Measurements from ENCODE around the gene SDCBP2.
A peak's percentile ranks its signal among the peaks of the same experiment; 100 is the strongest.

Gene SDCBP2

DNA sequence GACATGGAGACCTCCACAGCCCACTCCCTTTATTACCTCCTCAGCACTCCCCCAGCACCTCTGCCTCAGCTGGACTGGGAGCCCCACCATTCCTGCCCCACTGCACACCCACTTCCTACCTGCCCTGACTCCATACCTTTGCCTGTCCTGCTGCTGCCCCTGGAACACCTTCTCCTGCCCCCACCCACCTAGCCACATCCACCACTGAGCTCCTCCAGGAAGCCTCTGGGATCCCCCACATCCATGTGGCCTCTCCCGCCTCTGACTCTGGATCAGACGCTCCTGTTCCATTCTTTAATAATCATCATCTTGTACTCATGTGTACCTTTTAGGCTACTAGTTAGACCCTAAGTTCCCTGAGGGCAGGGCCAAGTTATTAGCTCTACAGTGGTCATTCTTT lies 2.2 kb upstream of the SDCBP2 start:
- DNase-seq (ENCODE audit: low read depth in 2 of 2): no peak

DNA sequence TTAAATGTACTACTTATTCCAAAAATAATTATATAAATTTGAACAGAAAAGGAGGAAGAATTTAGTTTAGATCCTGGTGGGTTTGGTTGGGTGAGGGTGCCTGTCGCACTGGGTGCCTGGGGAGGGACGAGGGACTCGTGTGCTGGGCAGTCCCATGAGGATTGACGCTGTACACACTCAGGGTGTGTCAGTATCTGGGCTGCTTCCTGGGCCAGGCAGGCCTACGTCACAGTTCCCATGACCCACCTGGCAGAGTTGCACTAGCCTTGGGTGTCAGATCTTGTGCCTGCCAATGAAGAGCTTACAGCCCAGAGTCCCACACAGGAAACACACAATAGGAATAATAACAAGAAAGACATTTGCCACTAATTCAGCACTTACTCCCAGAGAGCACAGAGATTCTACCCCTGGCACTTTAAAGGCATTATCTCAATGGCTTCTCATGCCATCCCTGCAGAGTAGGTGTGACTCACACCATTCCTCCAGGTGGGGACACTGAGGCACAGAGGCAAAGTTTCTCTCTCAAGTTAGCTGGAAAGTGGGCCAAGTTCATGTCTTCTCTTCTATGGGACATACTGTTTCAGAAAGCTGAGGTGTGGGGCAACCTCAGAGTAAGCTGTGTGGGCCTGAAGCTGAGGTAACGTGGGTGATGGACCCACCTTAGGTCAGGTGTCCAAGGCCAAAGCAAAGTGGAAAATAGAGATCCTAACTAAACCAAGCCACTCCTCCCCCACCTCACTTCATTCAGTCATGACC lies 1.3 kb upstream of the SDCBP2 start:
- no peak for DNase-seq (ENCODE audit: low read depth in 2 of 2)

DNA sequence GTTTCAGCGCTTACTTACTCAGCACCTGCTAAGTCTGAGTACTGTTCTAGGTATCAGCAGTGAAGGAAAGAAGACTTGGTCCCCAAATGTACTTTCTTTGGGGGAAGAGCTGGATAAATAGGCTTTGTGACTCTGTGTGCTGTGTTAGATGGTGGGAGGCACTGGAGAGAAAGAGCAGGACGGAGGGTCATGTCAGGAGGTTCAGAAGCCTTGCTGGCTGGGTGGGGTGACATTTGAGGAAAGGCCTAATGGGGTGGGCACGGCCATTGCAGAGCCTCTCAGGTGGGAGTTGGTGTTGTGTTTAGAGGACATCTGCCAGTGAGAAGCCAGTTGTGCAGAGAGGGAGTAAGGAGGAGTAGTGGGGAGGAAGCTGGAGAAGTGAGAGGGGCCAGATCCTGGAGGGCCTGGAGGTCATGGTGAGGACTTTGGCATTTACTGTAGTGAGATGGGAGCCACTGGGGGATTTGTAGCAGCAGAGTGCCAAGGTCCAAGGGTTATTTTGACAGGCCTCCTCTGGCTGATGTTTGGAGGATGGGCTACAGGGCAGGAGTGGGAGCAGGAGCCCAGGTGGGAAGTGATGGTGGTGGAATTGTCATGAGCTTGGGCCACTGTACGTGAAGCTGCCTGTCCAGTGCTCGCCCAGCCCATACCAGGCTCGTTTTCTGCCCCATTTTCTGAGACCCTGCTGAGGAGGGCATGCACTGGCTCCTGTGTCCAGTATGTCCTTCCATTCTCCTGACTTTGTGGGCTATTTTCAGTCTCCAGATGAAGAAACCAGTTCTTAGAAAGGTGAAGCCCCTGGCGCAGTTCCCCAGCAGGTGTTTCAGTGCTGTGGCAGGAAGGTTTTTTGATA lies 886 bp downstream of the SDCBP2 start:
- DNase-seq (ENCODE audit: low read depth in 2 of 2): no peak

DNA sequence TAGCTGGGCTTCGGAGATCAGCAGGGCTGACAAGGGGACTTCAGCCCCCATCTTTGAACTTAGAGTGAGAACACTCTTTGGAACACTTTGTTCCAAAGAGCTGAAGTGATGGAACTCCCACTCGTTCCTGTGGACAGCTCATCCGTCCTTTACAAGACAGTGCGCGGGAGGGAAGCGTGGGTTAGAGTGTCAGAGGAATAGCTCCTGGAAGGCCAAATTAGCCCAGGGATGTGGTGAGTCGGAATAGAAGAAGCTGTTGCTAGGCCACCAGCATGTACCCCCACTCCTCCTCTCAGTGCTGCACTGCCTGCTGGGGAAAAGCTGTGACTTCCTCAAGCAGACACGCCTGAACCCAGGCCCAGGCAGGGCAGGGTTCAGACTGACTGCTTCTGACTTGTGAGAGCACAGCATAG lies 1.7 kb downstream of the SDCBP2 start:
- DNase-seq (ENCODE audit: low read depth in 2 of 2): no peak

DNA sequence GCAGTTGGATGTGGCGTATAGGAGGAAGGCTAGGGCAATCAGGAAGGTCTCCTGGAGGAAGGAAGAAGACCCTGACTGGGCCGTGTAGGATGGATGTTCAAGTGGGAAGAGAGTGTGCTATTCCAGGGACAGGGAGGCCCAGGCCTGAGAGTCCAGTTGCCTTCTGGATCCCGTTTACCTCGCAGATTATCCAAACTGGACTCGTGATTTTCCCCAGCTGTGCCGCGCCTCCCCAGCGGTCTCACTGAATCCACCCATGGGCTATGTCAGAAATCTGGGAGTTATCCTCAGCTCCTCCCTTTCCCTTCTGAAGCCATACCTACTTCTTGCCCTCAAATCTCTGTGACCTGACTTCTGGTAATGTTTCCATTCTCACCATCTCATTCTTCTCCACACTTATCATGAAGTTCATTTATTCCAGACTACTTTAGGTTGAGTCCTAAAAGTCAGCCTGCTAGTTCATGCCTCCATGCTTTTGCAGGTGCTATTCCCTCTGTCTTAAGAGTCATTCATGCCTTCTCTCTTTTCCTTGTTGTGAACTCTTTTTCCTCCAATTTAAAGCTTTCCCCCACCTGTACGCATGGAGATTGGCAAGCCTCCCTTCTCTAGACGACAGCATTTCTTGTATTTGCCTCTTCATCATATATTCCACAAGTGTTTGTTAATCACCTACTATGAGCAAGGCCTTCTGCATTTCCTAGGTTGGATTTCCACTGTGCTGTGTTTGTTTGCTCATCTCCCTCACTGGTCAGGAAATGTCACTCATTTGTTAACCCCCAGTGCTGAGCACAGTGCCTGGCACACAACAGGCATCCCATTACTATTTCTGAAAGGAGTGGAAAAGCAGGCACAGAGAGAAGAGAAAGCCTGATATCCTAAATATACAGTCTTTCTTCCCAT lies 2.7 kb downstream of the SDCBP2 start:
- no peak for DNase-seq (ENCODE audit: low read depth in 2 of 2)

DNA sequence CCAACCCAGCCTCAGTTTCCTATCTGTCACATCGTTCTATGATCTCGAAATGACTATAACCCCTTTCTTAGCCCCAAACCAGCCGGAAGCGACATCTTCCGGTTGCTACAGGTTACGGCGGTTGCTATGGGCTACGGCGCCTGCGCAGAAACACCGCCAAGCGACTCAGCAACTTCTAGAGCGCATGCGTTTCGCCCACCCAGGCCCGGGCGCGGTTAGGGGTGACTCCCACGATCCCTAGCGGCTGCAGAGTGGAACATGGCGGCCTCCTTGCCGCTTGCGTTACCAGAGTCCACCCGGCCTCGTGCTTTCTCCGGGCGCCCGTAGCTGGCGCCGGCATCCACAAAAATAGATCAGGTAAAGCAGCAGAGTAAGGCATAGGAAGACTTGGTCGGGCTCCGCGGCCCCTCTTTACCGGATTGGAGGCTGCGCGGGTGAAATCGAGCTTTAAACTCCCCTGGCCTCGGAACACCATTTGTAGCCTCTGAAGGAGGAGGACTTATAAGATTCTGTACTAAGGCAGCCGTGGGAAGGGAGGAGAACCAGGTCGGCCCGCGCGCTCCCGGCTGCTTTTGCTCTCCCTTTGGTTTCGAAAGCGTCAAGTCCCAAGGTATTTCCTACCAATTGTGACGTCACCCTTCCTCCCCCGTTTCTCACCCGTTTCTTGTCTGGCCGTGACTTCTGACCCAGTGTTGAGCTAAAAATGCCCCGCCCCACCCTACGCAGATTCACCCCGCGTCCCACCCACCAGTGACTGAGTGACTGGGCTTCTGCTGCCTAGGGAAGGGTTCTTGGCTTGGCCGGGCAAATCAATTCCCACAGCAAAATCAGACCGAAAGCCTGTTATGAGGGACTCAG lies 3.5 kb downstream of the SDCBP2 start:
- DNase-seq (ENCODE audit: low read depth in 2 of 2): peak; percentile 98 to 99

DNA sequence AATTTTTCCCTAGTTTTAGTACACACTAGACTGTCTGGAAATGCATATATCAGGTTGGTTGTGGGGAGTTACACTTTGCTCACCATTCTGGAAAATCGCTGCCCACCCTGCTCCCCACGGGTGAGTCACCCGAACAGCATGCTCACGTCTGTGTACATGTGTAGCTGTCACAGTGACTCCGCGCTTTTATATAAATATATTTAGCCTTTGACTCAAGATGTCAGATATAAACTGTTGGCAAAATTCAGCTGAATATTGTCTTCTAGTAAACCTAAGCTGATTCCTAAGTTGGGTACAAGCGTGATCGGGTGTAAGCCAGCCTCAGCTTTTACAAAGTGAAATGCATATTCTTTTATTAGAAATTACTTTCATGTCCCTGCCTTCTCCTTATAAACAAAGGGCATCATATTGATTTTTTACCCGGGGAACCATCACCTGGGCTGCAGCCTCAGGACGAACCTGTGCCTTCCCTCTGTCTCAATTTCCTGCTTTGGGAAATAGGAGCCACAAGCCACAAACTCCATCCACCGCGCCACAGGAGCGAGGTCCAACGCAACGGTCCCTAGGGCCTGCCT lies 4.3 kb downstream of the SDCBP2 start:
- peak in 1 of 2 donors; percentile 23 for DNase-seq (ENCODE audit: low read depth in 2 of 2)

DNA sequence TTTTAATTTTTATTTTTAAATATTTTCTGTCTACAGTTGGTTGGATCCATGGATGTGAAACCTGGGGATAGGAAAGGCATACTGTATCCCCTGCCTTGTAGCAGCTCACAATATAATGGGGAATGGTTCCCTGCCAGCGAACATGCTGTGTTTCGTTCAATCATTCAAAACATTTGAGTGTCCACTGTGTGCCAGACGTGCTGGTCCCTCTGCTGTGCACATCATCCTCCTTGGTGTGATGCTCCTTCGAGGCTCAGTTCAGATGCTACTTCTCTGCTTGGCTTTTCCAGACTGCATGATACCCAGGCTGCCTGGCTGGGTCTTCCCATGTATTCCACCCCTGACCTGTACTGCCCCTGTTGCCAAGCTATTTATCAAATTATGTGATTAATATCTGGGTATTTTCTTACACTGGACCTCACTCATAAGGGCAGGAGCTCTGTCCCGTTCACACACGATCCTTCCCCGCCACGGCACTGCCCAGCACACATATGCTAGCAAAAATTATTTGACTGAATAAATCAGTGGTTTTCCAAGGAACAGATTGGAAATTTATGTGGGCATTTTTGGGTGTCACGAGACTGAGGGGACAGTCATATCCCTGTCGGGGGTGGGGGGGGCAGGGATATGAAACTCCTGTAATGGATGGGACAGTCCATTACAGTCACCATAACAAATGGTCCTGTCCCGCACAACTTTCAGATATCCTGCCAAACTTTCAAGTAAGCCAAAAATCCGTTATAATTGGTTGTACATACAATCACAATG lies 4.9 kb downstream of the SDCBP2 start:
- no peak for DNase-seq (ENCODE audit: low read depth in 2 of 2)

DNA sequence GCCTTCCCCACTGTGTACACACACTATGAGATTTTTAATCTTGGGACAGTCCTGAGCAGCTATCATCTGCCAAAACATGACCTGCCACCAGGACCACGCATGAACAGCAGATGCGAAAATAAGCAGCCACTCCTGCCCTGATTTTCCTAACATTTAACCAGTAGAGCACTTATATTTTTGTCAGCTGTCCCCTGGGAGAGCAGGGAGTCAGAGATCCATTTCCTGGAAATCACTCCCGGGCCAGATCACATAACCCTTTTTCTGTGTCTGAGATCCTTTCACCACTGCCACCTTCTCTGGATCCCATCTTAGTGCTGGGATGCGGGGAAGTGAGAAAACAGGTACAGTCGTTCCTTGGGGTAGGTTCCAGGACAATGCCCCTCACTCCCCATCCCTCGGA lies 5.7 kb downstream of the SDCBP2 start:
- no peak for DNase-seq (ENCODE audit: low read depth in 2 of 2)

DNA sequence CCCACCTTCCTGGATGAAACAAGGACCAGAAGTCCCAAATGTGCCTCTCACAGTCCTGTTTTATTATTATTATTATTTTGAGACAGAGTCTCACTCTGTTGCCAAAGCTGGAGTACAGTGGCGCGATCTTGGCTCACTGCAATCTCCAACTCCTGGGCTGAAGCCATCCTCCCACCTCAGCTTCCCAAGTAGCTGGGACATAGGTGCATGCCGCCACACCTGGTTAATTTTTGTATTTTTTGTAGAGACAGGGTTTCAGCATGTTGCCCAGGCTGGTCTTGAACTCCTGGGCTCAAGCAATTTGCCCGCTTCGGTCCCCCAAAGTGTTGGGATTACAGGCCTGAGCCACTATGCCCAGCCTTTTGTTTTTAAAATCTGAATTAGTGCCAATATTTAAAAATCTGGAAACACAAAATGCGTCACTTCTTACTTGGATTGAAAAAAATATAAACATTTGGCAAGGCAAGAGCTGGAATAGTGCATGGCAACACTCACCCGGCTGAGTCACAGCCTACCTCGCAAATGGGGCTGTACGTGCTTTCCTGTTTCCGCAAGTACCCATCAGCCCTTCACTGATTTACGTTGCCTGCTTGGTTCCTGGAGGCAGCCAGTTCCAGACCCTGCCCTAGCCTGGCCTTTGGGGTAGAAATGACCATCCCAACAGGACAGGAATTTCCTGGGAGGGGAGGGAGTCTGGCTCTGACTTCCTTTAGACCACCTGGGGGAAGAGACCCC lies 6.3 kb downstream of the SDCBP2 start:
- no peak for DNase-seq (ENCODE audit: low read depth in 2 of 2)

DNA sequence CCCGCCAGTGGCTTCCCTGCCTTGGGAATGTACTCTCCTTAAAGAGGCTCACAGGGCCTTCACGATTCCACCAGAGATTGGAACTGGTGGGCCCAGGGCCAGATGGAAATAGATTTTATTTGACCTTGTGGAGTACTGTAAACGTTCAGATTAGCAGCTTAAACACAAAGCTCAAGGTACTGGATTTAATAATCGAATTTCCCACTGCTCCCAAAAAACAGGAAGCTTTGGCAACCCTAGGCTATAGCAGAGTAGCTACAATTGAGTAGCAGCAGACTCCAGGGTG lies 7.3 kb downstream of the SDCBP2 start:
- DNase-seq (ENCODE audit: low read depth in 2 of 2): no peak

DNA sequence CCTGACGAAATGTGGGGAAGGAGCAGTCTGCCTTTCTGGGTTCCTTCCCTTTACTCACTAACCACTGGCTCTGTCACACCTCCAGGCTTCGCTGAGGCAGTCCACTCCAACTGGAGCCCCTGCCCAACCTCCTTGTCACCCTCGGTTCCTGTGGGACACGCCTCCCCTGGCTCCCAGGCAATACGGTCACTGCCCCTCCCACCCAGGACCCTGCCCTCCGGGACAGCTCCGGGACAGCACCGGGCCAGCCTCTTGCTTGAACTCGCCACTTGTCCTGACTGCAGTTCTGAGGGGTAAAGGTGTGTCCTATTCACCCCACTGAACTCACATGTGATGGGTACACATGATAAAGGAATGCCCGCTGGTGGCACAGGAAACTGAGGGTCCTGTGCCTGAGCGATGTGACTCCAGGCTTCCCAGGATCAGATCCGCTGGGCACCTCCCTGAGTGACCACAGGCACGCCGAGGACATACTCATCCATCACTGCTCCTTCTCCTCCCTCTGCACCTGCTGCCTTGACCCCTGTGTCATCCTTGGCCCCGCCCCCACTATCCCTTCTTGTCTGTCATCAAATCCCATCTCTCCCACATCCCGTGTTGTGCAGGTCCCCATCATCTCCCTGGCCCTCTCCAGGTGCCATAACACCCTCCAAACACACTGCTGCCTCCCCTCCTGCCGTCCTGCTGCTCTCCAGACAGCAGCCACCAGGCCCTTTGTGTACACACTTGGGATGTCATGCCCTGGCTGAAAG lies 7.9 kb downstream of the SDCBP2 start:
- DNase-seq (ENCODE audit: low read depth in 2 of 2): no peak

DNA sequence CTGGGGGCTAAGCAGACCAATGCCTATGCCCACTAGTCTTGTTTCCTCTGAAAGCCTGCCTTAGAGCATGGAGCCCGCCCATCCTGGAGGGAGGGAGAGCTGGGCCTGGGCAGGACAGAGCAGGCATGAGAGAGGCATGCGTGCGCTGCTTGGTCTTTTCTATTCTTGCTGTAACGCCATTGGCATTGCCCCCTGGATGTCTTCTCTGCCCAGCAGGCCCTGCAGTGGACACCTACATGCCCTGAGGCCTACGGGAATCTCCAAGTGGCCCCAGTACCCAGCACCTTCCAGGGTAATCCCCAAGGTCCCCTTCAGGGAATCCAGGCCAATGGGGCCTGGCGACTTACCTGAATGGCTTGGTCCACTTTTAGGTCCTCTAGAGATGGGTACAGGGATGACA lies 8.9 kb downstream of the SDCBP2 start:
- no peak for DNase-seq (ENCODE audit: low read depth in 2 of 2)

DNA sequence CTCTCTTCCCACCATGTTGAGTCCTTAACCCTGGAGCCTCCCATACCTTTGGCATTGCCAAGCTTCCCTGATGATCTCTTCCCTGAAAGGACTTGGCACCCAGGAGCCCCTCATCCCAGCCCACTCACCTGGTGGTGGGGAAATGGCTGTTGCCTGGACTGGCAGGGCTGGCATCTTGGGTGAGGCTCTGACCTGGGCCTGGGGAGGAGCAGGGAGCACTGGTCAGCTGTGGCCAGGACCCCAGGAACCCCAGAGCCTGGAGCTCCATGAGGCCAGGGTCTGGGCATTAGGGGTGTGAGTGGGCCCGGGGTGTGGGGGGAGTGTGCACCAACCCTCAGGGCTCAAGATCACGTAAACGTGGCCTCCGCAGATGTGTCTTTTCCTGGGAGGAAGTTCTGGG lies 9.5 kb downstream of the SDCBP2 start:
- DNase-seq (ENCODE audit: low read depth in 2 of 2): no peak

DNA sequence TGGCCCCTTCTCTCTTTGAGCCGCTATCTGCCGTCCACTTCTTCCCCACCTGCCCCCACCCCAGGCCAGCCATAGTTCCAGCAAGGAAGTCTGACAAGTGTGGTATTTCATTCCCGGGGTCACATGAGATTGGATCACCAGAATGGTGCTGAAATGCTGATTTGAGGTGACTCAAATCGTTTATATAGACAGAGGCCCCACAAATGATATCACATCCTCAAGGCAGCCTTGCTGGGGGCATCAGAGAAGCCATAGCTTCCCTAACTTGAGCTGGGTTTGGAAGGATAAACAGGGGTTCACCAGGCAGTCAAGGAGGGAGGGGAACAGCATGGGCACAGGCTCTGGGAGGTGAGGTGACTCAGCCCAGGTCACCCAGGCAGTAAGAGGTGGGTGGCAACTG lies 9.9 kb downstream of the SDCBP2 start:
- DNase-seq (ENCODE audit: low read depth in 2 of 2): no peak

DNA sequence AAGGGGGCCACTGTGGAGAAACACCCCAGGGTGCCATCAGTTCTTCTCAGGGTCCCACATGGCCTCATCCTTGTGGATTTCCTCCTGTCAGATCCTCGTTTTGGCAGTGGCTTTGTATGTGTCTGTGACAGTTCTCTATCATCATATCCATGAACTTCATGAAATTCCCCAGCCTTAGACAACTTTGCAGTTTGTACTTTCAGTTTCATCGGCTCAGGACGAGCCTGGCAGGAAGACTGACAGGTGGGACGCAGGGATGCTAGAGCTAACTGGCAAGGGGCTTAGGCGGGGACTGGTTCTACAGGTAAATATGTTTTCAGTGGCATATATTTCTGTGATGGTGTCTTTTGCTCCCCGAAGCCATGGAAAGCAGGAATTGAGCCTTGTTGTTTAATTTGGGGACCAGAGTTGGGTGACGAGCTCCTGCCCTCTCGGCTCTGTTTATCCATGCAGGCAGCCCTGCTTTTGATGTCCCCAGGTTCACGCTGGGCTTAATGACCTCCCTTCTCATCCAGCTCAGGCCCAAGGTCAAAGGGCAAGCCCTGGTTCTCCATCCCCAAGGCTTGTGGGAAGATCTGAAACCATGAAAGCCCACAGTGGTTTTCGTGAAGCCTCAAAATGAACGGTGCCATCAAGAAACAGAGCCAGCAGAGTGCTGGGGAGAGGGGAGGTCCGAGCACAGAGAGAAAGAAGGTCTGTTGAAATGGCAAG lies 11.2 kb downstream of the SDCBP2 start:
- no peak for DNase-seq (ENCODE audit: low read depth in 2 of 2)

DNA sequence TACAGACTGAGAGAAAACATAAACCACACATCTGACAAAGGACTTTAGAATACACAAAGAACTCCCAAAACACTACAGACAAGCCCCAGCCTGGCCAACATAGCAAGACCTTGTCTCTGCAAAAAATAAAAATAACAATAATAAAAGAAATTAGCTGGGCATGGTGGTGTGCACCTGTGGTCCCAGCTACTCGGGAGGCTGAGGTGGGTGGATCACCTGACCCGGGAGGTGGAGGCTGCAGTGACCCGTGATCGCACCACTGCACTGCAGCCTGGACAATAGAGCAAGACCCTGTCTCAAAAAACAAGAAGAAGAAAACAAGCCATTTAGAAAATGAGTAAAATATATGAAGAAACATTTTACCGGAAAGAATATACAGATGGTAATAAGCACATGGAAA lies 13.1 kb downstream of the SDCBP2 start:
- DNase-seq (ENCODE audit: low read depth in 2 of 2): no peak

DNA sequence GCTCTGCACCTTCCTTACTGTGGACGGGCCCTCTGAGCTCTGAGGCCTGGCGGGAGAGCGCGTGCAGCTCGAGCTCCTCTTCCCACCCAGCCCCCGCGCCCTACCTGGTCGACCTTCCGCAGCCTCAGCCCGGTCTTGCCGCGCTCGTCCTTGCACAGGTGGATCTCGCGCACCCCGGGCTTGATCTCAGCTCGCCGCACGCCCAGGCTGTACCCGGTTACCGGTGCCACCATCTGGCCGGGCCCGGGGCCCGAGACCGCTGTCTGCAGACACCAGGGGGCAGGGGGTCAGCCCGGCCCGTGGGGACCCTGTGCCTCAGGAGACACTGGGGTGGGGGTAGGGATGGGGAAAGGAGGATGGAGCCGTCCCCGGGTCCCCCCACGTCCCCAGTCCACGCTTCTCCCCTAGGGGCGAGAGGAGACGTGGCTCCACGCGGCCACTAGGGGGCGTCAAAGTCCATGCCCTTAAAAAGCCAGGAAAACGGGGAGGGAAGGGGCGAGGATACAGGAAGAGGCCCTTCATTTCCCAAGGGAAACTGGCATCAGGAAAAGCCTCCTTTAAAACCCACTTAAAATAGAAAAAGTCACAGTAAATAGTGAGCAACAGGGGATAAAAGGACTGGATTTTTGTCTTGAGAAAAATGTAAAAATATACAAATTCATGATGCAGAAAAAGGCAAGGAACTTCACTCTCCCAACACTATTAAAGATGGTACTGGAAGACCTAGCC lies 15.5 kb downstream of the SDCBP2 start:
- DNase-seq (ENCODE audit: low read depth in 2 of 2): peak; percentile 56 to 64

Measured in stimulated activated CD4-positive, alpha-beta T cell treated with anti-CD3 and anti-CD28 coated beads, Interleukin-1b, Interleukin-23, amount 100 ng/mL, for 4 hours (primary cell).